H1 (cell line): ENCODE measurements around the gene MASP1. TPM values are rescaled to one million over a fixed set of nuclear protein-coding genes. Genes with fewer than 3 reads are reported as not detected.

Experiments used
- CTCF ChIA-PET: fragments of 300-600 bp; sonication (Branson Sonifier 250); formaldehyde crosslinking; loops from one replicate; lab custom pipeline; 2021; ENCODE audit not compliant: partially characterized antibody; lab: Charles Lee
- POLR2A ChIA-PET: fragments of 300-600 bp; sonication (Branson Sonifier 250); formaldehyde crosslinking; loops from one replicate; lab custom pipeline; 2021; ENCODE audit warnings: inconsistent platforms; ENCODE audit not compliant: partially characterized antibody; lab: Charles Lee
- DNase-seq, 2 experiments: peaks; one replicate each; pipeline versions ENCODE4 v3.0.0 to v3.0.0-alpha.2; 2010 to 2022; ENCODE audit warnings: low spot score in 2 of 2, low read depth in 1 of 2, mixed read lengths in 1 of 2
- FAIRE-seq: peaks from 2 replicates; lab custom pipeline; 2011; peaks lifted over from hg19 to GRCh38; lab: Jason Lieb, UNC
- H2AFZ ChIP-seq: 2 replicates; pipeline ENCODE4 v1.8.1; 2012; ENCODE audit warnings: low read length, inconsistent platforms
- H2AK5ac ChIP-seq: 2 replicates; pipeline ENCODE4 v1.6.1; 2013; ENCODE audit warnings: low read depth, low read length
- H2BK120ac ChIP-seq: replicated peaks from 2 replicates; pipeline ENCODE3; 2013; ENCODE audit warnings: low read depth, low read length, inconsistent platforms
- H2BK12ac ChIP-seq: 2 replicates; pipeline ENCODE4 v1.6.1; 2013; ENCODE audit warnings: low read depth, low read length
- H2BK15ac ChIP-seq: 2 replicates; pipeline ENCODE4 v1.6.1; 2013; ENCODE audit warnings: low read length
- H2BK20ac ChIP-seq: 2 replicates; pipeline ENCODE4 v1.6.1; 2013; ENCODE audit warnings: low read length
- H2BK5ac ChIP-seq: 2 replicates; pipeline ENCODE4 v1.6.1; 2013; ENCODE audit warnings: low read depth, low read length
- H3K14ac ChIP-seq: 2 replicates; pipeline ENCODE4 v1.6.1; 2013; ENCODE audit warnings: inconsistent platforms; ENCODE audit not compliant: insufficient read length
- H3K18ac ChIP-seq: 2 replicates; pipeline ENCODE4 v1.6.1; 2013; ENCODE audit warnings: low read length; ENCODE audit errors: extremely low read depth
- H3K23ac ChIP-seq: 2 replicates; pipeline ENCODE4 v1.6.1; 2013; ENCODE audit warnings: inconsistent platforms; ENCODE audit not compliant: insufficient read length
- H3K23me2 ChIP-seq: 2 replicates; pipeline ENCODE4 v1.6.1; 2013; ENCODE audit warnings: low read depth, low read length
- H3K27ac ChIP-seq: 2 replicates; pipeline ENCODE4 v1.6.1; 2011; ENCODE audit warnings: low read depth, low read length, inconsistent platforms
- H3K27me3 ChIP-seq, 4 experiments: replicated peaks in 1 of 4; 1 replicate in 1 of 4; 2 replicates in 3 of 4; pipeline versions ENCODE4 v1.6.1 to v1.8.1; 2011 to 2013; ENCODE audit warnings: low read length in 3 of 4, mild to moderate bottlenecking in 3 of 4, inconsistent platforms in 2 of 4, mixed read lengths in 2 of 4, moderate library complexity in 1 of 4; ENCODE audit not compliant: control insufficient read depth in 3 of 4, insufficient read depth in 3 of 4; ENCODE audit errors: extremely low read depth in 1 of 4
- H3K36me3 ChIP-seq, 4 experiments: 2 replicates each; pipeline versions ENCODE4 v1.6.1 to v1.8.1; 2011 to 2013; ENCODE audit warnings: mild to moderate bottlenecking in 4 of 4, low read length in 3 of 4, moderate library complexity in 2 of 4, control low read depth in 1 of 4, inconsistent platforms in 1 of 4; ENCODE audit not compliant: insufficient read depth in 4 of 4, control insufficient read depth in 2 of 4
- H3K4ac ChIP-seq: replicated peaks from 2 replicates; pipeline ENCODE3; 2013; ENCODE audit warnings: low read length, low read depth, mixed read lengths, inconsistent platforms; ENCODE audit not compliant: insufficient read length
- H3K4me1 ChIP-seq, 4 experiments: replicated peaks in 1 of 4; 1 replicate in 1 of 4; 2 replicates in 3 of 4; pipeline versions ENCODE4 v1.6.1 to v1.8.1; 2011 to 2013; ENCODE audit warnings: low read length in 3 of 4, inconsistent platforms in 2 of 4, mixed read lengths in 1 of 4; ENCODE audit not compliant: insufficient read depth in 4 of 4, control insufficient read depth in 3 of 4
- H3K4me2 ChIP-seq, 2 experiments: 2 replicates each; pipeline versions ENCODE4 v1.6.1 to v1.8.1; 2011 to 2013; ENCODE audit warnings: low read depth in 2 of 2, low read length in 2 of 2, control low read depth in 1 of 2, inconsistent platforms in 1 of 2, mild to moderate bottlenecking in 1 of 2; ENCODE audit not compliant: insufficient read depth in 1 of 2
- H3K4me3 ChIP-seq, 4 experiments: fragments of 200-600, 300-600 bp in 1 of 4; sonication (generic), shearing (Covaris generic), sonication (Bioruptor Twin) in 1 of 4; 2 replicates each; pipeline versions ENCODE4 v1.5.1 to v1.8.1; 2011 to 2016; ENCODE audit warnings: low read length in 4 of 4, low read depth in 3 of 4, control low read depth in 2 of 4, inconsistent platforms in 2 of 4, mild to moderate bottlenecking in 2 of 4, mixed read lengths in 1 of 4, moderate library complexity in 1 of 4; ENCODE audit not compliant: insufficient read depth in 2 of 4; ENCODE audit errors: extremely low read depth in 1 of 4
- H3K56ac ChIP-seq: replicated peaks from 2 replicates; pipeline ENCODE3; 2013; ENCODE audit warnings: low read depth, mild to moderate bottlenecking, mixed read lengths, low read length, inconsistent platforms; ENCODE audit not compliant: insufficient read length
- H3K79me1 ChIP-seq: 2 replicates; pipeline ENCODE4 v1.6.1; 2013; ENCODE audit warnings: low read depth, low read length, control low read depth
- H3K79me2 ChIP-seq, 2 experiments: 2 replicates each; pipeline versions ENCODE4 v1.6.1 to v1.8.1; 2012 to 2013; ENCODE audit warnings: low read length in 2 of 2, mild to moderate bottlenecking in 2 of 2, inconsistent platforms in 1 of 2; ENCODE audit not compliant: insufficient read depth in 2 of 2, control insufficient read depth in 1 of 2
- H3K9ac ChIP-seq, 4 experiments: replicated peaks in 1 of 4; 1 replicate in 1 of 4; 2 replicates in 3 of 4; pipeline versions ENCODE4 v1.6.1 to v1.8.1; 2011 to 2013; ENCODE audit warnings: low read depth in 3 of 4, low read length in 3 of 4, control low read depth in 2 of 4, mild to moderate bottlenecking in 2 of 4, moderate library complexity in 2 of 4, inconsistent platforms in 1 of 4; ENCODE audit errors: extremely low read depth in 1 of 4
- H3K9me3 ChIP-seq, 2 experiments: 2 replicates each; pipeline versions ENCODE4 v1.6.1 to v1.8.1; 2012 to 2013; ENCODE audit warnings: mild to moderate bottlenecking in 2 of 2, moderate library complexity in 2 of 2, control low read depth in 1 of 2, inconsistent platforms in 1 of 2, low read depth in 1 of 2, low read length in 1 of 2, mixed read lengths in 1 of 2; ENCODE audit not compliant: insufficient read depth in 2 of 2
- H4K20me1 ChIP-seq, 2 experiments: replicated peaks in 1 of 2; 2 replicates each; pipeline versions ENCODE3 to v1.8.1; 2011 to 2013; ENCODE audit warnings: inconsistent platforms in 2 of 2, low read length in 2 of 2, mild to moderate bottlenecking in 1 of 2; ENCODE audit not compliant: insufficient read depth in 2 of 2, control insufficient read depth in 1 of 2
- H4K5ac ChIP-seq: 2 replicates; pipeline ENCODE4 v1.6.1; 2013; ENCODE audit warnings: low read length, low read depth, mixed read lengths, inconsistent platforms; ENCODE audit not compliant: insufficient read length
- H4K8ac ChIP-seq: 2 replicates; pipeline ENCODE4 v1.8.0; 2013; ENCODE audit warnings: mild to moderate bottlenecking, moderate library complexity, low read length, inconsistent platforms; ENCODE audit not compliant: insufficient read depth; ENCODE audit errors: extremely low read depth
- H4K91ac ChIP-seq: replicated peaks from 2 replicates; pipeline ENCODE3; 2013; ENCODE audit warnings: low read length, mixed read lengths, inconsistent platforms; ENCODE audit not compliant: insufficient read length
- POU5F1 ChIP-seq: IDR thresholded peaks from 2 replicates; pipeline ENCODE4 v1.6.1; 2011; ENCODE audit warnings: low read depth, mild to moderate bottlenecking, low read length, moderate library complexity
- RAD21 ChIP-seq, 2 experiments: IDR thresholded peaks in 1 of 2; conservative IDR thresholded peaks in 1 of 2; 2 replicates each; pipeline ENCODE4 v1.6.1; 2011; ENCODE audit warnings: low read depth in 2 of 2, low read length in 2 of 2, improper control_type of control experiment in 1 of 2, inconsistent platforms in 1 of 2, mild to moderate bottlenecking in 1 of 2, moderate library complexity in 1 of 2
- WGBS, 2 experiments: shearing (Covaris generic) in 1 of 2; methylation state at CpG; one replicate each; pipeline versions ENCODE4 v1.1.6 to v1.1.7; 2013 to 2015; ENCODE audit warnings: low lambda C conversion rate in 2 of 2, mixed read lengths in 2 of 2, inconsistent platforms in 1 of 2, low coverage in 1 of 2, missing lambda C conversion rate in 1 of 2; ENCODE audit not compliant: insufficient replicate concordance in 2 of 2, insufficient coverage in 1 of 2, insufficient read length in 1 of 2; ENCODE audit errors: extremely low coverage in 1 of 2, missing lambda C conversion rate in 1 of 2; 5-methylcytosine and 5-hydroxymethylcytosine counted together
- polyA plus RNA-seq, 7 experiments: library from polyadenylated mRNA; depleted of rRNA in 3 of 7; stranded (reverse) in 5 of 7; unstranded in 2 of 7; fragments of >200 nt in 5 of 7; fragments of 200-250 nt in 2 of 7; gene quantifications; 1 replicate in 5 of 7; 2 replicates in 1 of 7; 4 replicates in 1 of 7; pipeline versions ENCODE4 v1.2.1 to v1.2.3, GENCODE V29; 2011 to 2013; ENCODE audit warnings: missing spikeins in 2 of 7, mixed read lengths in 2 of 7
- total RNA-seq: library from RNA; stranded (reverse); fragmentation: NEBNext Ultra II Directional; extraction: Animal tissue kit (Norgen Biotek cat#: 25700); gene quantifications from 2 replicates; pipeline ENCODE4 v1.2.1, GENCODE V29; 2021
- TF ChIP-seq, protein P1 (sequence below), 3 experiments: IDR thresholded peaks; 1 replicate in 2 of 3; 2 replicates in 1 of 3; pipeline versions ENCODE4 v1.5.1 to v1.6.1; 2011; ENCODE audit warnings: low read length in 3 of 3, mild to moderate bottlenecking in 3 of 3, inconsistent platforms in 2 of 3, low read depth in 1 of 3, moderate library complexity in 1 of 3; ENCODE audit not compliant: insufficient read depth in 1 of 3; ENCODE audit errors: control extremely low read depth in 1 of 3

The MASP1 gene
- total and polyA plus RNA-seq, 2 of the 8 experiments (the other 6 are each of a cell fraction or from before 2014, with no cell fraction given), result 2.7 to 3.5 TPM

DNA sequence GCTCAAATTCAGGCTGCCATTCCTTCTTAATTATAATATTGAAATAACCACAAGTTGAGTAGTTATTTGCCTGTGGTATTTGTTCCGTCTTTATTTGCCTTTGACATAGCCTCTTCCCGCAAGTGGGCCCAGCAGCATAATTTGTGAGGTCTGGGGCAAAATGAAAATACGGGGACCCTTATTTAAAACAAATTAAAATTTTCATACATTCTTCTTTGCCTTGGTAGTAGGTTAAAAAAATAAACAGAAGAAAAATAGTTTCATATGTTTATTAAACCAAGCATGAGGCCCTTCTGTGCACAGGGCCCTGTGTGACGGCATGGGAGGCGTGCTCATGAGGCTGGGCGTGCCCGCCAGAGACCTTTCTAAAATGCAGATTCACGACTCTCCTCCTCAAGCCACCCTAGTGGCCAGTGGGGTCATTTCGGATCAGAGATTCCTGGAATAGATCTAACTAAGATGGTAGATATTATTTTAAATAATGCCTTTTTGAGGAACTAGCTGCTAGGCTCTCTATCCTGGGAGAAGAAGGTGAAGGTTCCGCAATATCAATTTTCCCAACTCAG is 35.4 kb downstream of the MASP1 start:
- no peaks in the 10 kb centered on the region for H3K79me2 ChIP-seq
- no peaks in the 10 kb centered on the region for H3K9me3 ChIP-seq
- 96% methylated on average over 10 of the region's 10 CpGs; no CpG with 5 or more reads in 1 of the 2 experiments for WGBS, 2 experiments

More for the DNA sequence above, 35.4 kb downstream of the MASP1 start:
- Histone ChIP-seq H3K36me3 (no peaks in the 10 kb centered on the region), H3K4me2 (no peak overlapping the region), H2BK120ac (no peak overlapping the region), H3K9ac (no peak overlapping the region), H3K14ac (no peak overlapping the region), H2AFZ (no peak overlapping the region), H2BK5ac (no peak overlapping the region), H3K4me1 (no peaks in the 10 kb centered on the region), H3K18ac (no peak overlapping the region), H4K91ac (no peak overlapping the region), H3K27me3 (no peaks in the 10 kb centered on the region), H2AK5ac (no peak overlapping the region), H3K27ac (no peak overlapping the region), H4K20me1 (no peaks in the 10 kb centered on the region), H4K5ac (no peak overlapping the region), H3K4me3 (no peak overlapping the region), H2BK15ac (no peak overlapping the region), H3K56ac (no peak overlapping the region), H2BK20ac (no peak overlapping the region), H3K79me1 (no peaks in the 10 kb centered on the region), H3K4ac (no peak overlapping the region), H4K8ac (no peak overlapping the region), H2BK12ac (no peak overlapping the region), H3K23me2 (no peaks in the 10 kb centered on the region), H3K23ac (no peak overlapping the region)
- TF ChIP-seq, protein P1, sequence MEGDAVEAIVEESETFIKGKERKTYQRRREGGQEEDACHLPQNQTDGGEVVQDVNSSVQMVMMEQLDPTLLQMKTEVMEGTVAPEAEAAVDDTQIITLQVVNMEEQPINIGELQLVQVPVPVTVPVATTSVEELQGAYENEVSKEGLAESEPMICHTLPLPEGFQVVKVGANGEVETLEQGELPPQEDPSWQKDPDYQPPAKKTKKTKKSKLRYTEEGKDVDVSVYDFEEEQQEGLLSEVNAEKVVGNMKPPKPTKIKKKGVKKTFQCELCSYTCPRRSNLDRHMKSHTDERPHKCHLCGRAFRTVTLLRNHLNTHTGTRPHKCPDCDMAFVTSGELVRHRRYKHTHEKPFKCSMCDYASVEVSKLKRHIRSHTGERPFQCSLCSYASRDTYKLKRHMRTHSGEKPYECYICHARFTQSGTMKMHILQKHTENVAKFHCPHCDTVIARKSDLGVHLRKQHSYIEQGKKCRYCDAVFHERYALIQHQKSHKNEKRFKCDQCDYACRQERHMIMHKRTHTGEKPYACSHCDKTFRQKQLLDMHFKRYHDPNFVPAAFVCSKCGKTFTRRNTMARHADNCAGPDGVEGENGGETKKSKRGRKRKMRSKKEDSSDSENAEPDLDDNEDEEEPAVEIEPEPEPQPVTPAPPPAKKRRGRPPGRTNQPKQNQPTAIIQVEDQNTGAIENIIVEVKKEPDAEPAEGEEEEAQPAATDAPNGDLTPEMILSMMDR (IDR thresholded peaks at IDR 0.05; ENCODE audit: control extremely low read depth in 1 of 3, insufficient read depth in 1 of 3, low read depth in 1 of 3, low read length in 3 of 3), result peak; percentile 7 to 25 (median 21); a peak in 2 of 4 replicates
- peak; percentile 3 to 22; a peak in 1 of 4 replicates for TF ChIP-seq RAD21 (IDR thresholded peaks at IDR 0.05 in 1 of 2, conservative IDR thresholded peaks at IDR 0.05 in 1 of 2; ENCODE audit: low read depth in 2 of 2, low read length in 2 of 2)
- no peak for TF ChIP-seq POU5F1
- CTCF ChIA-PET, result interaction anchor here (0.7 to 7.1 kb wide), 16 partner anchors 9 to 424 kb away, joined by 3 to 63 read pairs (median 5); no protein-coding TSS in a partner anchor
- POLR2A ChIA-PET, result no interaction called here
- DNase-seq (no peak), FAIRE-seq (no peak)
